H1 (cell line): Measurements from ENCODE around the gene KSR2. TPM values are rescaled to one million over a fixed set of nuclear protein-coding genes. Genes with fewer than 3 reads are reported as not detected.

ENCODE experiments used
- CTCF ChIA-PET: fragments of 300-600 bp; sonication (Branson Sonifier 250); formaldehyde crosslinking; loops from one replicate; lab custom pipeline; 2021; ENCODE audit not compliant: partially characterized antibody; lab: Charles Lee
- POLR2A ChIA-PET: fragments of 300-600 bp; sonication (Branson Sonifier 250); formaldehyde crosslinking; loops from one replicate; lab custom pipeline; 2021; ENCODE audit warnings: inconsistent platforms; ENCODE audit not compliant: partially characterized antibody; lab: Charles Lee
- DNase-seq, 2 experiments: peaks; one replicate each; pipeline versions ENCODE4 v3.0.0 to v3.0.0-alpha.2; 2010 to 2022; ENCODE audit warnings: low spot score in 2 of 2, low read depth in 1 of 2, mixed read lengths in 1 of 2
- FAIRE-seq: peaks from 2 replicates; lab custom pipeline; 2011; peaks lifted over from hg19 to GRCh38; lab: Jason Lieb, UNC
- H2AFZ ChIP-seq: 2 replicates; pipeline ENCODE4 v1.8.1; 2012; ENCODE audit warnings: low read length, inconsistent platforms
- H2AK5ac ChIP-seq: 2 replicates; pipeline ENCODE4 v1.6.1; 2013; ENCODE audit warnings: low read depth, low read length
- H2BK120ac ChIP-seq: replicated peaks from 2 replicates; pipeline ENCODE3; 2013; ENCODE audit warnings: low read depth, low read length, inconsistent platforms
- H2BK12ac ChIP-seq: 2 replicates; pipeline ENCODE4 v1.6.1; 2013; ENCODE audit warnings: low read depth, low read length
- H2BK15ac ChIP-seq: 2 replicates; pipeline ENCODE4 v1.6.1; 2013; ENCODE audit warnings: low read length
- H2BK20ac ChIP-seq: 2 replicates; pipeline ENCODE4 v1.6.1; 2013; ENCODE audit warnings: low read length
- H2BK5ac ChIP-seq: 2 replicates; pipeline ENCODE4 v1.6.1; 2013; ENCODE audit warnings: low read depth, low read length
- H3K14ac ChIP-seq: 2 replicates; pipeline ENCODE4 v1.6.1; 2013; ENCODE audit warnings: inconsistent platforms; ENCODE audit not compliant: insufficient read length
- H3K18ac ChIP-seq: 2 replicates; pipeline ENCODE4 v1.6.1; 2013; ENCODE audit warnings: low read length; ENCODE audit errors: extremely low read depth
- H3K23ac ChIP-seq: 2 replicates; pipeline ENCODE4 v1.6.1; 2013; ENCODE audit warnings: inconsistent platforms; ENCODE audit not compliant: insufficient read length
- H3K23me2 ChIP-seq: 2 replicates; pipeline ENCODE4 v1.6.1; 2013; ENCODE audit warnings: low read depth, low read length
- H3K27ac ChIP-seq: 2 replicates; pipeline ENCODE4 v1.6.1; 2011; ENCODE audit warnings: low read depth, low read length, inconsistent platforms
- H3K27me3 ChIP-seq, 4 experiments: replicated peaks in 1 of 4; 1 replicate in 1 of 4; 2 replicates in 3 of 4; pipeline versions ENCODE4 v1.6.1 to v1.8.1; 2011 to 2013; ENCODE audit warnings: low read length in 3 of 4, mild to moderate bottlenecking in 3 of 4, inconsistent platforms in 2 of 4, mixed read lengths in 2 of 4, moderate library complexity in 1 of 4; ENCODE audit not compliant: control insufficient read depth in 3 of 4, insufficient read depth in 3 of 4; ENCODE audit errors: extremely low read depth in 1 of 4
- H3K36me3 ChIP-seq, 4 experiments: 2 replicates each; pipeline versions ENCODE4 v1.6.1 to v1.8.1; 2011 to 2013; ENCODE audit warnings: mild to moderate bottlenecking in 4 of 4, low read length in 3 of 4, moderate library complexity in 2 of 4, control low read depth in 1 of 4, inconsistent platforms in 1 of 4; ENCODE audit not compliant: insufficient read depth in 4 of 4, control insufficient read depth in 2 of 4
- H3K4ac ChIP-seq: replicated peaks from 2 replicates; pipeline ENCODE3; 2013; ENCODE audit warnings: low read length, low read depth, mixed read lengths, inconsistent platforms; ENCODE audit not compliant: insufficient read length
- H3K4me1 ChIP-seq, 4 experiments: replicated peaks in 1 of 4; 1 replicate in 1 of 4; 2 replicates in 3 of 4; pipeline versions ENCODE4 v1.6.1 to v1.8.1; 2011 to 2013; ENCODE audit warnings: low read length in 3 of 4, inconsistent platforms in 2 of 4, mixed read lengths in 1 of 4; ENCODE audit not compliant: insufficient read depth in 4 of 4, control insufficient read depth in 3 of 4
- H3K4me2 ChIP-seq, 2 experiments: 2 replicates each; pipeline versions ENCODE4 v1.6.1 to v1.8.1; 2011 to 2013; ENCODE audit warnings: low read depth in 2 of 2, low read length in 2 of 2, control low read depth in 1 of 2, inconsistent platforms in 1 of 2, mild to moderate bottlenecking in 1 of 2; ENCODE audit not compliant: insufficient read depth in 1 of 2
- H3K4me3 ChIP-seq, 4 experiments: fragments of 200-600, 300-600 bp in 1 of 4; sonication (generic), shearing (Covaris generic), sonication (Bioruptor Twin) in 1 of 4; 2 replicates each; pipeline versions ENCODE4 v1.5.1 to v1.8.1; 2011 to 2016; ENCODE audit warnings: low read length in 4 of 4, low read depth in 3 of 4, control low read depth in 2 of 4, inconsistent platforms in 2 of 4, mild to moderate bottlenecking in 2 of 4, mixed read lengths in 1 of 4, moderate library complexity in 1 of 4; ENCODE audit not compliant: insufficient read depth in 2 of 4; ENCODE audit errors: extremely low read depth in 1 of 4
- H3K56ac ChIP-seq: replicated peaks from 2 replicates; pipeline ENCODE3; 2013; ENCODE audit warnings: low read depth, mild to moderate bottlenecking, mixed read lengths, low read length, inconsistent platforms; ENCODE audit not compliant: insufficient read length
- H3K79me1 ChIP-seq: 2 replicates; pipeline ENCODE4 v1.6.1; 2013; ENCODE audit warnings: low read depth, low read length, control low read depth
- H3K79me2 ChIP-seq, 2 experiments: 2 replicates each; pipeline versions ENCODE4 v1.6.1 to v1.8.1; 2012 to 2013; ENCODE audit warnings: low read length in 2 of 2, mild to moderate bottlenecking in 2 of 2, inconsistent platforms in 1 of 2; ENCODE audit not compliant: insufficient read depth in 2 of 2, control insufficient read depth in 1 of 2
- H3K9ac ChIP-seq, 4 experiments: replicated peaks in 1 of 4; 1 replicate in 1 of 4; 2 replicates in 3 of 4; pipeline versions ENCODE4 v1.6.1 to v1.8.1; 2011 to 2013; ENCODE audit warnings: low read depth in 3 of 4, low read length in 3 of 4, control low read depth in 2 of 4, mild to moderate bottlenecking in 2 of 4, moderate library complexity in 2 of 4, inconsistent platforms in 1 of 4; ENCODE audit errors: extremely low read depth in 1 of 4
- H3K9me3 ChIP-seq, 2 experiments: 2 replicates each; pipeline versions ENCODE4 v1.6.1 to v1.8.1; 2012 to 2013; ENCODE audit warnings: mild to moderate bottlenecking in 2 of 2, moderate library complexity in 2 of 2, control low read depth in 1 of 2, inconsistent platforms in 1 of 2, low read depth in 1 of 2, low read length in 1 of 2, mixed read lengths in 1 of 2; ENCODE audit not compliant: insufficient read depth in 2 of 2
- H4K20me1 ChIP-seq, 2 experiments: replicated peaks in 1 of 2; 2 replicates each; pipeline versions ENCODE3 to v1.8.1; 2011 to 2013; ENCODE audit warnings: inconsistent platforms in 2 of 2, low read length in 2 of 2, mild to moderate bottlenecking in 1 of 2; ENCODE audit not compliant: insufficient read depth in 2 of 2, control insufficient read depth in 1 of 2
- H4K5ac ChIP-seq: 2 replicates; pipeline ENCODE4 v1.6.1; 2013; ENCODE audit warnings: low read length, low read depth, mixed read lengths, inconsistent platforms; ENCODE audit not compliant: insufficient read length
- H4K8ac ChIP-seq: 2 replicates; pipeline ENCODE4 v1.8.0; 2013; ENCODE audit warnings: mild to moderate bottlenecking, moderate library complexity, low read length, inconsistent platforms; ENCODE audit not compliant: insufficient read depth; ENCODE audit errors: extremely low read depth
- H4K91ac ChIP-seq: replicated peaks from 2 replicates; pipeline ENCODE3; 2013; ENCODE audit warnings: low read length, mixed read lengths, inconsistent platforms; ENCODE audit not compliant: insufficient read length
- SP1 ChIP-seq: IDR thresholded peaks from 2 replicates; pipeline ENCODE4 v1.6.1; 2011; ENCODE audit warnings: low read depth, low read length
- WGBS, 2 experiments: shearing (Covaris generic) in 1 of 2; methylation state at CpG; one replicate each; pipeline versions ENCODE4 v1.1.6 to v1.1.7; 2013 to 2015; ENCODE audit warnings: low lambda C conversion rate in 2 of 2, mixed read lengths in 2 of 2, inconsistent platforms in 1 of 2, low coverage in 1 of 2, missing lambda C conversion rate in 1 of 2; ENCODE audit not compliant: insufficient replicate concordance in 2 of 2, insufficient coverage in 1 of 2, insufficient read length in 1 of 2; ENCODE audit errors: extremely low coverage in 1 of 2, missing lambda C conversion rate in 1 of 2; 5-methylcytosine and 5-hydroxymethylcytosine counted together
- polyA plus RNA-seq, 7 experiments: library from polyadenylated mRNA; depleted of rRNA in 3 of 7; stranded (reverse) in 5 of 7; unstranded in 2 of 7; fragments of >200 nt in 5 of 7; fragments of 200-250 nt in 2 of 7; gene quantifications; 1 replicate in 5 of 7; 2 replicates in 1 of 7; 4 replicates in 1 of 7; pipeline versions ENCODE4 v1.2.1 to v1.2.3, GENCODE V29; 2011 to 2013; ENCODE audit warnings: missing spikeins in 2 of 7, mixed read lengths in 2 of 7
- total RNA-seq: library from RNA; stranded (reverse); fragmentation: NEBNext Ultra II Directional; extraction: Animal tissue kit (Norgen Biotek cat#: 25700); gene quantifications from 2 replicates; pipeline ENCODE4 v1.2.1, GENCODE V29; 2021

Gene KSR2
- total and polyA plus RNA-seq, 2 of the 8 experiments (the other 6 are each of a cell fraction or from before 2014, with no cell fraction given): 0.74 to 2.2 TPM

DNA sequence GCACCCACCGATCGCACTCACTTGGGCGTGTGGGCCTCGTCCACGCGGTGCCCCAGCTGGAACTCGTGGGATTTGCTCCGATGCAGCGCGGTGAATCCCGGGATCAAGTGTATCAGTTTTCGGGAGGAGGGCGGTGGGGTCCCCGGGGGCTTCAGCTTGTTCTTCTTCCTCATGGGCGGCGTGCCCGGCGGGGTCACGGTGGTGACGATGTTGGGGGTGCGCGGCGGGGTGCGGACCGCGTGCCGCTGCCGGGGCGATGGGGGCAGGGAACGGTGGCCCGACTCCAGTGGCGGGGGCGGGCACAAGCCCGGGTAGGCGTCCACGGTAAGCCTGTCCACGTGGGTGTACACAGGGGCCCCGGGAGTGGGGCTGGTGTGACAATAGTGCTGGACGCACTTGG lies 207.8 kb downstream of the KSR2 start:
- no peak overlapping the region for H3K4me2 ChIP-seq
- 94% methylated on average over 29 of the region's 39 CpGs; no CpG with 5 or more reads in 1 of the 2 experiments for WGBS, 2 experiments
- no peak for DNase-seq
- no peak overlapping the region for H2AK5ac ChIP-seq
- H3K4ac ChIP-seq: no peak overlapping the region
- no peaks in the 10 kb centered on the region for H3K36me3 ChIP-seq
- H3K18ac ChIP-seq: no peak overlapping the region
- no peaks in the 10 kb centered on the region for H3K27me3 ChIP-seq
- H2AFZ ChIP-seq: no peak overlapping the region
- TF ChIP-seq SP1: no peak
- H3K4me1 ChIP-seq: no peaks in the 10 kb centered on the region
- no peak overlapping the region for H3K27ac ChIP-seq
- H4K20me1 ChIP-seq: no peaks in the 10 kb centered on the region
- no peaks in the 10 kb centered on the region for H3K79me2 ChIP-seq
- H4K8ac ChIP-seq: 0 out of 2 replicates have a peak overlapping the region, but pooled peaks have one; percentile 60
- H3K56ac ChIP-seq: no peak overlapping the region
- CTCF ChIA-PET: no interaction called here
- POLR2A ChIA-PET: no interaction called here
- H3K79me1 ChIP-seq: no peaks in the 10 kb centered on the region
- H2BK5ac ChIP-seq: no peak overlapping the region
- no peak overlapping the region for H2BK15ac ChIP-seq
- H2BK20ac ChIP-seq: no peak overlapping the region
- H2BK120ac ChIP-seq: no peak overlapping the region
- H3K23ac ChIP-seq: no peak overlapping the region
- no peak overlapping the region for H4K5ac ChIP-seq
- peaks cover 3 to 5% of the 10 kb centered on the region in 2 experiments; a peak in 1 of 4 replicates for H3K9me3 ChIP-seq
- FAIRE-seq: no peak
- H3K23me2 ChIP-seq: no peaks in the 10 kb centered on the region
- H3K9ac ChIP-seq: no peak overlapping the region
- no peak overlapping the region for H3K4me3 ChIP-seq
- H2BK12ac ChIP-seq: no peak overlapping the region
- no peak overlapping the region for H3K14ac ChIP-seq
- H4K91ac ChIP-seq: no peak overlapping the region
